Fibroblast of lung (primary cell): ENCODE measurements around the gene EML2.
A peak's percentile ranks its signal among the peaks of the same experiment; 100 is the strongest.

Source experiments
- EZH2 ChIP-seq: IDR thresholded peaks from 2 replicates; pipeline ENCODE4 v1.5.1; 2012; ENCODE audit warnings: low read length, control low read depth, mild to moderate bottlenecking; ENCODE audit errors: missing control alignments
- TF ChIP-seq, protein P1 (sequence below), 2 donors: IDR thresholded peaks in 1 of 2; conservative IDR thresholded peaks in 1 of 2; 1 replicate in 1 of 2; 2 replicates in 1 of 2; pipeline ENCODE4 v1.5.1; 2011 to 2012; ENCODE audit warnings: low read length in 2 of 2, control low read depth in 1 of 2, inconsistent platforms in 1 of 2, low read depth in 1 of 2, mild to moderate bottlenecking in 1 of 2

DNA sequence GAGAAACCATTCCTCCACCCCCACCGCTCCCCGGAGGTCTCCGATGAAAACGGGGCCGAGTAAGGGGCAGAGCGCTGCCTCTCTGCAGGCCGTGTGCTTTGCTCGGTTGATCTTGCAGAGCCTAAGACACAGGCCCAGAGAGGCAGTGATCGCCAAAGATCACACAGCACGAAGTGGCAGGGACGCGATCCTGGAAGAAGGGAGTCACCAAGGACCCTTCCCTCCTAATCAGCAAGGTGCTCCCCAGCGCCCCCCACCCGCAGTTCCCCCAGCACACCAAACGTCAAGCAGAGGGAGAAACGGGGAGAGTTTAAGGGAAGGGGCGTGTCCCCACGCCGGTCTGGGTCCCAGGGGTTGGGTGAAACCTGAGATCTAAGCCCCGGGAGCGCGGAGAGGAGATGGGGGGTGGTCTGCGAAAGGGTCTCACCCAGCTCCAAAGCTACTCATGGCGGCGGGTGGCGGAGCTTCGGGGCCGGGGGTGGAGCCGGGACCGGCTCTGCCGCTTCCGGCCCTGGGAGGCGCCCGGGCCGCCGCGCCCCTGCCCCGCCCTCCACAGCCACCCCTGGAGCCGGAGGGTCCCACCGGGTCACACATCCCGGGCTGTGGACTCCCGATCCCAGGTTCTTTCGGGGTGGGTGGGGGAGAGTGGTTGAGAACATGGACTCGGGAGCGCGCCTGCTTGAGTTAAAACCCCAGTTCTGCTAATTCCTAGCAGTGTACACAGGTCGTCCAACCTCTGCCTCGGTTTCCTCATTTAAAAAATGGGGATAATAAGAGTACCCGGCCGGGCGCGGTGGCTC is at the start of gene EML2:
- TF ChIP-seq, protein P1, sequence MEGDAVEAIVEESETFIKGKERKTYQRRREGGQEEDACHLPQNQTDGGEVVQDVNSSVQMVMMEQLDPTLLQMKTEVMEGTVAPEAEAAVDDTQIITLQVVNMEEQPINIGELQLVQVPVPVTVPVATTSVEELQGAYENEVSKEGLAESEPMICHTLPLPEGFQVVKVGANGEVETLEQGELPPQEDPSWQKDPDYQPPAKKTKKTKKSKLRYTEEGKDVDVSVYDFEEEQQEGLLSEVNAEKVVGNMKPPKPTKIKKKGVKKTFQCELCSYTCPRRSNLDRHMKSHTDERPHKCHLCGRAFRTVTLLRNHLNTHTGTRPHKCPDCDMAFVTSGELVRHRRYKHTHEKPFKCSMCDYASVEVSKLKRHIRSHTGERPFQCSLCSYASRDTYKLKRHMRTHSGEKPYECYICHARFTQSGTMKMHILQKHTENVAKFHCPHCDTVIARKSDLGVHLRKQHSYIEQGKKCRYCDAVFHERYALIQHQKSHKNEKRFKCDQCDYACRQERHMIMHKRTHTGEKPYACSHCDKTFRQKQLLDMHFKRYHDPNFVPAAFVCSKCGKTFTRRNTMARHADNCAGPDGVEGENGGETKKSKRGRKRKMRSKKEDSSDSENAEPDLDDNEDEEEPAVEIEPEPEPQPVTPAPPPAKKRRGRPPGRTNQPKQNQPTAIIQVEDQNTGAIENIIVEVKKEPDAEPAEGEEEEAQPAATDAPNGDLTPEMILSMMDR (conservative IDR thresholded peaks at IDR 0.05 in 1 of 2, IDR thresholded peaks at IDR 0.05 in 1 of 2; ENCODE audit: low read depth in 1 of 2, low read length in 2 of 2), result peak; percentile 25 to 41
- no peak for TF ChIP-seq EZH2
